ENCODE results near the gene ZNF618.

ZNF618 gene

GRCh38 chr9:113882636-113883164 lies 6.6 kb downstream of the ZNF618 start:
- DNase-seq (ENCODE audit: low spot score), result no peak

GRCh38 chr9:113885183-113886025 lies 9.3 kb downstream of the ZNF618 start:
- no peak for DNase-seq (ENCODE audit: low spot score)

- no peak for DNase-seq (ENCODE audit: low spot score)
Observed at GRCh38 chr9:113886026-113886369, 9.9 kb downstream of the ZNF618 start.

- DNase-seq (ENCODE audit: low spot score), result peak; percentile 15
Observed at GRCh38 chr9:113886466-113886865, 10.4 kb downstream of the ZNF618 start.

- DNase-seq (ENCODE audit: low spot score), result no peak
Observed at GRCh38 chr9:113886933-113887332, 10.8 kb downstream of the ZNF618 start.

GRCh38 chr9:113887436-113887835 lies 11.3 kb downstream of the ZNF618 start:
- DNase-seq (ENCODE audit: low spot score), result no peak

GRCh38 chr9:113888336-113888735 lies 12.2 kb downstream of the ZNF618 start:
- DNase-seq (ENCODE audit: low spot score), result no peak

GRCh38 chr9:113888976-113889375 lies 12.9 kb downstream of the ZNF618 start:
- no peak for DNase-seq (ENCODE audit: low spot score)

GRCh38 chr9:113890704-113891103 lies 14.6 kb downstream of the ZNF618 start:
- no peak for DNase-seq (ENCODE audit: low spot score)

- no peak for DNase-seq (ENCODE audit: low spot score)
Observed at GRCh38 chr9:113892861-113893491, 16.9 kb downstream of the ZNF618 start.

- DNase-seq (ENCODE audit: low spot score), result no peak
Observed at GRCh38 chr9:113894166-113894565, 18.1 kb downstream of the ZNF618 start.

GRCh38 chr9:113895526-113895925 lies 19.4 kb downstream of the ZNF618 start:
- DNase-seq (ENCODE audit: low spot score), result no peak

GRCh38 chr9:113896713-113897112 lies 20.6 kb downstream of the ZNF618 start:
- DNase-seq (ENCODE audit: low spot score), result no peak

- DNase-seq (ENCODE audit: low spot score), result no peak
Observed at GRCh38 chr9:113898151-113898550, 22.0 kb downstream of the ZNF618 start.

GRCh38 chr9:113898596-113898995 lies 22.5 kb downstream of the ZNF618 start:
- DNase-seq (ENCODE audit: low spot score), result no peak

GRCh38 chr9:113899205-113899604 lies 23.1 kb downstream of the ZNF618 start:
- no peak for DNase-seq (ENCODE audit: low spot score)

GRCh38 chr9:113901221-113901688 lies 25.1 kb downstream of the ZNF618 start:
- peak; percentile 27 for DNase-seq (ENCODE audit: low spot score)

GRCh38 chr9:113903514-113904077 lies 27.5 kb downstream of the ZNF618 start:
- DNase-seq (ENCODE audit: low spot score), result no peak

- DNase-seq (ENCODE audit: low spot score), result no peak
Observed at GRCh38 chr9:113906411-113907110, 30.5 kb downstream of the ZNF618 start.

GRCh38 chr9:113907282-113907681 lies 31.2 kb downstream of the ZNF618 start:
- no peak for DNase-seq (ENCODE audit: low spot score)

- no peak for DNase-seq (ENCODE audit: low spot score)
Observed at GRCh38 chr9:113909421-113909820, 33.3 kb downstream of the ZNF618 start.

- DNase-seq (ENCODE audit: low spot score), result no peak
Observed at GRCh38 chr9:113910036-113910639, 34.0 kb downstream of the ZNF618 start.

Data from pons (tissue), 1 donor.